Liver (tissue), 9 donors: ENCODE data around the gene LDLR. TPM values are rescaled to one million over a fixed set of nuclear protein-coding genes. Genes with fewer than 3 reads are reported as not detected.

Experiments used
- DNase-seq: peaks from one replicate; pipeline ENCODE4 v3.0.0-alpha.2; 2017; ENCODE audit warnings: low spot score
- H3K27ac ChIP-seq, 2 donors: one replicate each; pipeline ENCODE4 v1.7.0; 2013; ENCODE audit warnings: inconsistent platforms in 2 of 2, low read length in 2 of 2, control low read depth in 1 of 2, low read depth in 1 of 2, mild to moderate bottlenecking in 1 of 2
- H3K27me3 ChIP-seq, 4 donors: one replicate each; pipeline versions ENCODE4 v1.6.1 to v1.7.0; 2013; ENCODE audit warnings: low read length in 3 of 4, inconsistent platforms in 1 of 4, mild to moderate bottlenecking in 1 of 4, moderate library complexity in 1 of 4; ENCODE audit not compliant: control insufficient read depth in 4 of 4, insufficient read depth in 4 of 4
- H3K36me3 ChIP-seq, 4 donors: one replicate each; pipeline versions ENCODE4 v1.6.1 to v1.7.0; 2013; ENCODE audit warnings: low read length in 3 of 4, mild to moderate bottlenecking in 3 of 4, low read depth in 1 of 4, moderate library complexity in 1 of 4; ENCODE audit not compliant: control insufficient read depth in 4 of 4, insufficient read depth in 3 of 4
- H3K4me1 ChIP-seq, 4 donors: one replicate each; pipeline versions ENCODE4 v1.6.1 to v1.7.0; 2013; ENCODE audit warnings: low read length in 3 of 4, mild to moderate bottlenecking in 3 of 4, moderate library complexity in 1 of 4; ENCODE audit not compliant: control insufficient read depth in 4 of 4, insufficient read depth in 4 of 4
- H3K4me3 ChIP-seq, 3 donors: one replicate each; pipeline versions ENCODE4 v1.6.1 to v1.7.0; 2013; ENCODE audit warnings: low read length in 3 of 3, control low read depth in 1 of 3, low read depth in 1 of 3, mild to moderate bottlenecking in 1 of 3
- H3K9ac ChIP-seq, 2 donors: one replicate each; pipeline ENCODE4 v1.7.0; 2013; ENCODE audit warnings: low read length in 2 of 2, mild to moderate bottlenecking in 2 of 2, moderate library complexity in 2 of 2, control low read depth in 1 of 2, low read depth in 1 of 2
- H3K9me3 ChIP-seq, 4 donors: one replicate each; pipeline versions ENCODE4 v1.6.1 to v1.7.0; 2013; ENCODE audit warnings: low read length in 3 of 4; ENCODE audit not compliant: control insufficient read depth in 4 of 4
- ATF3 ChIP-seq: IDR thresholded peaks from 2 replicates; pipeline ENCODE4 v1.6.1; 2016; ENCODE audit warnings: antibody characterized with exemption
- CTCF ChIP-seq: fragments of 150-350 bp; IDR thresholded peaks from 2 replicates; pipeline ENCODE4 v1.5.1; 2017; ENCODE audit warnings: improper control_type of control experiment, low read depth, low read length; ENCODE audit not compliant: missing input control
- EGR1 ChIP-seq, 2 donors: IDR thresholded peaks; 2 replicates each; pipeline ENCODE4 v1.6.1; 2016 to 2018; ENCODE audit warnings: antibody characterized with exemption in 2 of 2, low read depth in 2 of 2
- FOXA1 ChIP-seq: IDR thresholded peaks from 2 replicates; pipeline ENCODE4 v1.6.1; 2016; ENCODE audit warnings: antibody characterized with exemption
- FOXA2 ChIP-seq: IDR thresholded peaks from 2 replicates; pipeline ENCODE4 v1.6.1; 2016; ENCODE audit warnings: antibody characterized with exemption
- GABPA ChIP-seq, 2 donors: IDR thresholded peaks in 1 of 2; conservative IDR thresholded peaks in 1 of 2; 2 replicates each; pipeline ENCODE4 v1.6.1; 2016; ENCODE audit warnings: antibody characterized with exemption in 2 of 2, mild to moderate bottlenecking in 1 of 2, moderate library complexity in 1 of 2
- HNF4A ChIP-seq, 2 donors: conservative IDR thresholded peaks; 2 replicates each; pipeline ENCODE4 v1.6.1; 2016; ENCODE audit warnings: antibody characterized with exemption in 2 of 2, mild to moderate bottlenecking in 2 of 2
- HNF4G ChIP-seq: IDR thresholded peaks from 2 replicates; pipeline ENCODE4 v1.6.1; 2016; ENCODE audit warnings: antibody characterized with exemption
- JUND ChIP-seq, 2 donors: IDR thresholded peaks; 2 replicates each; pipeline ENCODE4 v1.6.1; 2016; ENCODE audit warnings: antibody characterized with exemption in 2 of 2
- MAX ChIP-seq: IDR thresholded peaks from 2 replicates; pipeline ENCODE4 v1.6.1; 2016; ENCODE audit warnings: antibody characterized with exemption
- NR2F2 ChIP-seq: IDR thresholded peaks from 2 replicates; pipeline ENCODE4 v1.6.1; 2016; ENCODE audit warnings: antibody characterized with exemption
- RAD21 ChIP-seq, 2 donors: IDR thresholded peaks; 2 replicates each; pipeline ENCODE4 v1.6.1; 2016; ENCODE audit warnings: antibody characterized with exemption in 2 of 2, mild to moderate bottlenecking in 2 of 2
- REST ChIP-seq: IDR thresholded peaks from 2 replicates; pipeline ENCODE4 v1.6.1; 2016; ENCODE audit warnings: antibody characterized with exemption, mild to moderate bottlenecking
- RXRA ChIP-seq, 2 donors: IDR thresholded peaks; 2 replicates each; pipeline ENCODE4 v1.6.1; 2017 to 2018; ENCODE audit warnings: antibody characterized with exemption in 2 of 2, mild to moderate bottlenecking in 1 of 2
- SP1 ChIP-seq: IDR thresholded peaks from 2 replicates; pipeline ENCODE4 v1.6.1; 2018; ENCODE audit warnings: antibody characterized with exemption, mild to moderate bottlenecking
- TAF1 ChIP-seq: conservative IDR thresholded peaks from 2 replicates; pipeline ENCODE4 v1.6.1; 2016; ENCODE audit warnings: antibody characterized with exemption, mild to moderate bottlenecking
- YY1 ChIP-seq: IDR thresholded peaks from 2 replicates; pipeline ENCODE4 v1.6.1; 2016; ENCODE audit warnings: antibody characterized with exemption, mild to moderate bottlenecking
- ZBTB33 ChIP-seq: IDR thresholded peaks from 2 replicates; pipeline ENCODE4 v1.6.1; 2016; ENCODE audit warnings: antibody characterized with exemption
- WGBS: extraction: QIAGEN DNeasy Blood & Tissue Kit; methylation state at CpG from one replicate; pipeline ENCODE4 v1.1.7; 2013; 5-methylcytosine and 5-hydroxymethylcytosine counted together
- polyA plus RNA-seq, 2 donors: library from polyadenylated mRNA; stranded (reverse) in 1 of 2; unstranded in 1 of 2; fragments of 200-250 nt in 1 of 2; fragments of >200 nt in 1 of 2; fragmentation: Nextera tagmentation in 1 of 2; extraction: Ambion mirVana in 1 of 2; gene quantifications; one replicate each; pipeline versions ENCODE4 v1.2.1 to v1.2.3, GENCODE V29; 2013 to 2015
- total RNA-seq, 2 donors: library from RNA; depleted of rRNA; stranded (reverse); fragments of >200 nt; gene quantifications; one replicate each; pipeline ENCODE4 v1.2.3, GENCODE V29; 2014
- donor health status: healthy.
- donor health status: healthy.
- donor health status: healthy.
- donor health status: healthy.
- donor health status: healthy.

The LDLR gene
- total and polyA plus RNA-seq, 4 donors, result 17.3 to 141 (median 63.9) TPM

GRCh38 chr19:11105014-11105636 is 15.9 kb downstream of the LDLR start:
- Histone ChIP-seq H3K36me3 (peaks cover 27 to 79% (median 59%) of the 10 kb centered on the region in 4 donors), H3K4me1 (peaks cover 0 to 9% (median 3%) of the 10 kb centered on the region in 4 donors), H3K9me3 (no peaks in the 10 kb centered on the region), H3K4me3 (no peak overlapping the region), H3K27ac (no peak overlapping the region), H3K27me3 (no peaks in the 10 kb centered on the region), H3K9ac (no peak overlapping the region)
- TF ChIP-seq NR2F2 (no peak), HNF4G (no peak), ATF3 (no peak), FOXA1 (no peak)
- 92% methylated on average over 36 of the region's 36 CpGs for WGBS
- DNase-seq, result no peak

GRCh38 chr19:11106477-11106876 is 17.2 kb downstream of the LDLR start:
- Histone ChIP-seq H3K27me3 (no peaks in the 10 kb centered on the region), H3K36me3 (peaks cover 33 to 79% (median 62%) of the 10 kb centered on the region in 4 donors), H3K4me3 (no peak overlapping the region), H3K27ac (peak overlapping the region in 1 of 2 donors; percentile 28), H3K9me3 (no peaks in the 10 kb centered on the region), H3K4me1 (peaks cover 0 to 18% (median 9%) of the 10 kb centered on the region in 4 donors), H3K9ac (no peak overlapping the region)
- no peak for DNase-seq
- WGBS, result 89% methylated on average over 13 of the region's 13 CpGs
- TF ChIP-seq GABPA (IDR thresholded peaks at IDR 0.05 in 1 of 2, conservative IDR thresholded peaks at IDR 0.05 in 1 of 2) (no peak), REST (no peak), MAX (no peak), JUND (IDR thresholded peaks at IDR 0.05) (no peak), ZBTB33 (no peak), EGR1 (IDR thresholded peaks at IDR 0.05; ENCODE audit: low read depth in 2 of 2) (no peak), HNF4A (conservative IDR thresholded peaks at IDR 0.05) (no peak), CTCF (no peak), FOXA1 (no peak), HNF4G (no peak), NR2F2 (no peak), FOXA2 (no peak), ATF3 (no peak), YY1 (no peak), TAF1 (no peak), SP1 (no peak), RXRA (IDR thresholded peaks at IDR 0.05) (no peak), RAD21 (IDR thresholded peaks at IDR 0.05) (no peak)
